ENCODE measurements around the gene C16orf96. TPM values are rescaled to one million over a fixed set of nuclear protein-coding genes. Genes with fewer than 3 reads are reported as not detected.
A peak's percentile ranks its signal among the peaks of the same experiment; 100 is the strongest.

C16orf96 gene
- total and polyA plus RNA-seq, 7 donors: 0.04 to 0.32 (median 0.06) TPM; not detected in 3

GRCh38 chr16:4624015-4624826 lies 68.1 kb downstream of the C16orf96 start, which contains the start of gene MGRN1:
TSS of gene MGRN1 (plus strand) at chr16:4624826. CDS start at chr16:4624961, 135 bp downstream.
- 7 to 8% (median 7%) methylated on average over 37 to 42 of the region's 42 CpGs for WGBS, 3 donors
- Histone ChIP-seq H3K4me1 (peaks cover 18% of the 10 kb centered on the region), H3K36me3 (ENCODE audit: insufficient read depth in 1 of 2, low read depth in 1 of 2) (no peaks in the 10 kb centered on the region), H3K27me3 (ENCODE audit: insufficient read depth in 3 of 3, low read length in 2 of 3) (no peaks in the 10 kb centered on the region), H3K4me3 (peak within 1 kb of the TSS; percentile 94), H3K27ac (peak within 1 kb of the TSS; percentile 96), H3K9me3 (no peaks in the 10 kb centered on the region)
- DNase-seq: peak; percentile 94 to 97
- peak; percentile 94 to 98 (median 96) for ATAC-seq
- peak; percentile 92 for TF ChIP-seq CTCF (IDR thresholded peaks at IDR 0.05)
- intact Hi-C loops (cut with DNase I): no loop called here

GRCh38 chr16:4624827-4625559 lies 68.9 kb downstream of the C16orf96 start:
- DNase-seq (peak; percentile 70 to 80), ATAC-seq (peak; percentile 30 to 49 (median 38))
- peak overlapping the region; percentile 96 for H3K27ac ChIP-seq
- peak overlapping the region; percentile 94 for H3K4me3 ChIP-seq
- 1% methylated on average over 43 to 80 of the region's 80 CpGs for WGBS, 3 donors
- H3K4me1 ChIP-seq: peaks cover 18% of the 10 kb centered on the region
- no peak for TF ChIP-seq CTCF (IDR thresholded peaks at IDR 0.05)
- H3K36me3 ChIP-seq (ENCODE audit: insufficient read depth in 1 of 2, low read depth in 1 of 2): no peaks in the 10 kb centered on the region
- no peaks in the 10 kb centered on the region for H3K27me3 ChIP-seq (ENCODE audit: insufficient read depth in 3 of 3, low read length in 2 of 3)
- intact Hi-C loops (cut with DNase I): loop anchor here in 1 of 2 donors (1.0 kb wide), 1 partner anchor 47 kb away; no protein-coding TSS in a partner anchor
- H3K9me3 ChIP-seq: no peaks in the 10 kb centered on the region

GRCh38 chr16:4625560-4626159 lies 69.5 kb downstream of the C16orf96 start:
- no peak for ATAC-seq
- no peak for DNase-seq
- intact Hi-C loops (cut with DNase I): loop anchor here in 1 of 2 donors (1.0 kb wide), 1 partner anchor 47 kb away; no protein-coding TSS in a partner anchor

DNA sequence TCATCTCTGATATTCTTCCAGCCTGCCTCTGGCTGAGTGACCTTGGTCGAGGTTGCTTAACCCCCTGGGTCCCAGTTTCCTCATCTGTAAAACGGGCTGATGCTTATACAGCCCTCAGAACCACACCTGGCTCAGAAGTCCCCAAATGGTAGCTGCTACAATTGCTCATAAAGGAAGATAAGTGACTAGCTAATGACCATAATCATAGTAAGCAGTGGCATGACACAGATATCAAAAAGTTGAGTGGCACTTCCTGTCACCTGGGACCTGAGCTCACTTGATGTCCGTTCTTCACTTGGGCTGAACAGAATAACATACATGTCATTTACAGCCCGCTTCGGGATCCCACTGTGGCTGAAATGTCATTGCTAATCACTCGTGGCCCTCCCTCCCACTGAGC lies 70.3 kb downstream of the C16orf96 start:
- H3K27ac ChIP-seq: peak overlapping the region; percentile 96
- peaks cover 4% of the 10 kb centered on the region for H3K9me3 ChIP-seq
- no peak for TF ChIP-seq CTCF (IDR thresholded peaks at IDR 0.05)
- peaks cover 18% of the 10 kb centered on the region for H3K4me1 ChIP-seq
- DNase-seq: no peak
- intact Hi-C loops (cut with DNase I): no loop called here
- H3K36me3 ChIP-seq (ENCODE audit: insufficient read depth in 1 of 2, low read depth in 1 of 2): peaks cover 0 to 3% of the 10 kb centered on the region in 2 donors
- no peak for ATAC-seq
- no peaks in the 10 kb centered on the region for H3K27me3 ChIP-seq (ENCODE audit: insufficient read depth in 3 of 3, low read length in 2 of 3)
- H3K4me3 ChIP-seq: peak overlapping the region; percentile 94
- 49 to 72% (median 51%) methylated on average over 6 of the region's 6 CpGs for WGBS, 3 donors

More at GRCh38 chr16:4625560-4626159, 69.5 kb downstream of the C16orf96 start:
- H3K9me3 ChIP-seq: no peaks in the 10 kb centered on the region
- 8 to 10% (median 9%) methylated on average over 10 to 11 of the region's 11 CpGs for WGBS, 3 donors
- peaks cover 18% of the 10 kb centered on the region for H3K4me1 ChIP-seq
- H3K27me3 ChIP-seq (ENCODE audit: insufficient read depth in 3 of 3, low read length in 2 of 3): no peaks in the 10 kb centered on the region
- no peaks in the 10 kb centered on the region for H3K36me3 ChIP-seq (ENCODE audit: insufficient read depth in 1 of 2, low read depth in 1 of 2)
- no peak for TF ChIP-seq CTCF (IDR thresholded peaks at IDR 0.05)
- H3K4me3 ChIP-seq: peak overlapping the region; percentile 94
- H3K27ac ChIP-seq: peak overlapping the region; percentile 96

Data from psoas muscle (tissue), 8 donors.